HCT116 (cell line): ENCODE results near the gene WDR26. TPM values are rescaled to one million over a fixed set of nuclear protein-coding genes. Genes with fewer than 3 reads are reported as not detected.

Source experiments
- ATAC-seq: fragments of 200-7000 bp; cut with Tn5 transposase; 2 replicates; pipeline ENCODE4 v1.9.1; 2020; ENCODE audit warnings: mild to moderate bottlenecking, moderate library complexity
- BruUV-seq: library from RNA; stranded (reverse); fragments of 400-500 nt; replicated peaks from 2 replicates; lab custom pipeline; 2021; lab: Mats Ljungman, UMichigan
- CTCF ChIA-PET: fragments of 300-600 bp; sonication (Branson Sonifier 250); formaldehyde crosslinking; loops from one replicate; lab custom pipeline; 2021; ENCODE audit warnings: antibody characterized with exemption; lab: Charles Lee
- POLR2A ChIA-PET: fragments of 300-600, 350-600 bp; sonication (Branson Sonifier 250); formaldehyde crosslinking; loops from one replicate; lab custom pipeline; 2021; ENCODE audit warnings: antibody characterized with exemption; lab: Charles Lee
- RAD21 ChIA-PET, 2 experiments: fragments of 300-600 bp; sonication (Branson Sonifier 250); formaldehyde crosslinking; loops; one replicate each; lab custom pipeline; 2023; ENCODE audit warnings: low total read pairs in 2 of 2; ENCODE audit not compliant: uncharacterized antibody in 2 of 2, unreplicated experiment in 2 of 2, low non-redundant PET in 1 of 2; lab: Charles Lee
- DNase-seq: peaks from one replicate; pipeline ENCODE4 v3.0.0-alpha.2; 2010; ENCODE audit warnings: low read depth, low spot score
- H2AFZ ChIP-seq: fragments of 200-600 bp; shearing (Covaris generic), sonication (generic); 2 replicates; pipeline ENCODE4 v1.6.1; 2017; ENCODE audit warnings: low read depth, mixed run types, mixed read lengths, antibody characterized with exemption, low read length; ENCODE audit not compliant: poor library complexity, severe bottlenecking
- H3K27ac ChIP-seq: 2 replicates; pipeline ENCODE4 v1.5.1; 2012; ENCODE audit warnings: low read depth, low read length
- H3K27me3 ChIP-seq: fragments of 200-600 bp; sonication (generic); 2 replicates; pipeline ENCODE4 v1.6.1; 2016; ENCODE audit warnings: mixed run types, low read length, mixed read lengths; ENCODE audit not compliant: insufficient read depth
- H3K36me3 ChIP-seq, 2 experiments: fragments of 200-500 bp in 1 of 2; fragments of 200-600 bp in 1 of 2; sonication (Bioruptor generic) in 1 of 2; sonication (generic) in 1 of 2; 2 replicates each; pipeline versions ENCODE4 v1.5.1 to v1.6.1; 2014 to 2016; ENCODE audit warnings: low read length in 2 of 2, inconsistent platforms in 1 of 2, mixed read lengths in 1 of 2, mixed run types in 1 of 2; ENCODE audit not compliant: insufficient read depth in 2 of 2, control insufficient read depth in 1 of 2
- H3K4me1 ChIP-seq, 2 experiments: fragments of 200-600 bp in 1 of 2; sonication (generic) in 1 of 2; 2 replicates each; pipeline versions ENCODE4 v1.5.1 to v1.6.1; 2012 to 2017; ENCODE audit warnings: low read length in 2 of 2, inconsistent platforms in 1 of 2, mild to moderate bottlenecking in 1 of 2, mixed read lengths in 1 of 2, mixed run types in 1 of 2, moderate library complexity in 1 of 2; ENCODE audit not compliant: insufficient read depth in 2 of 2, control insufficient read depth in 1 of 2
- H3K4me2 ChIP-seq: fragments of 200-600 bp; sonication (generic); 2 replicates; pipeline ENCODE4 v1.6.1; 2017; ENCODE audit warnings: mixed run types, low read length, mixed read lengths
- H3K4me3 ChIP-seq, 2 experiments: fragments of 200-600 bp in 1 of 2; sonication (generic) in 1 of 2; replicated peaks in 1 of 2; 2 replicates each; pipeline ENCODE4 v1.5.1; 2011 to 2016; ENCODE audit warnings: low read length in 2 of 2, control low read depth in 1 of 2, low read depth in 1 of 2, mild to moderate bottlenecking in 1 of 2, mixed read lengths in 1 of 2, mixed run types in 1 of 2
- H3K79me2 ChIP-seq: fragments of 200-600 bp; sonication (generic); 2 replicates; pipeline ENCODE4 v1.6.1; 2017; ENCODE audit warnings: mild to moderate bottlenecking, mixed run types, low read length, moderate library complexity, mixed read lengths; ENCODE audit not compliant: insufficient read depth
- H3K9ac ChIP-seq: fragments of 200-600 bp; sonication (generic); 2 replicates; pipeline ENCODE4 v1.6.1; 2016; ENCODE audit warnings: low read length, mixed read lengths
- H3K9me2 ChIP-seq: fragments of 200-600 bp; sonication (generic), shearing (Covaris generic); 2 replicates; pipeline ENCODE4 v1.6.1; 2017; ENCODE audit warnings: mixed run types, mild to moderate bottlenecking, moderate library complexity; ENCODE audit not compliant: insufficient read depth
- H3K9me3 ChIP-seq, 2 experiments: fragments of 200-500 bp in 1 of 2; fragments of 200-600 bp in 1 of 2; sonication (Bioruptor generic) in 1 of 2; sonication (generic) in 1 of 2; 2 replicates each; pipeline ENCODE4 v1.6.1; 2014 to 2017; ENCODE audit warnings: low read length in 2 of 2, mixed read lengths in 2 of 2, inconsistent platforms in 1 of 2, low read depth in 1 of 2, mild to moderate bottlenecking in 1 of 2, mixed run types in 1 of 2, moderate library complexity in 1 of 2; ENCODE audit not compliant: control insufficient read depth in 1 of 2, insufficient read depth in 1 of 2
- H4K20me1 ChIP-seq: fragments of 200-600 bp; sonication (generic), shearing (Covaris generic); 2 replicates; pipeline ENCODE4 v1.6.1; 2017; ENCODE audit warnings: mixed run types, mild to moderate bottlenecking, moderate library complexity; ENCODE audit not compliant: insufficient read depth
- CBX3 ChIP-seq: IDR thresholded peaks from 2 replicates; pipeline ENCODE4 v1.6.1; 2012; ENCODE audit warnings: low read depth
- EZH2 ChIP-seq: fragments of 200-600 bp; sonication (generic); IDR thresholded peaks from 2 replicates; pipeline ENCODE4 v1.6.1; 2017; ENCODE audit warnings: antibody characterized with exemption, mixed run types
- SP1 ChIP-seq: IDR thresholded peaks from 2 replicates; pipeline ENCODE4 v1.6.1; 2012; ENCODE audit warnings: low read depth
- SRF ChIP-seq: IDR thresholded peaks from 2 replicates; pipeline ENCODE4 v1.6.1; 2012; ENCODE audit warnings: low read depth
- intact Hi-C: fragments of 100-400 bp; cut with micrococcal nuclease; formaldehyde crosslinking; loops from 2 replicates; pipeline ENCODE4 v1.10.0; 2022
- total RNA-seq: library from RNA; stranded (reverse); gene quantifications from one replicate; pipeline ENCODE4 v1.2.1, GENCODE V29; 2021; ENCODE audit not compliant: unreplicated experiment

Gene WDR26
- total RNA-seq, 1 experiment from 2014 or later, result 57.2 TPM

DNA sequence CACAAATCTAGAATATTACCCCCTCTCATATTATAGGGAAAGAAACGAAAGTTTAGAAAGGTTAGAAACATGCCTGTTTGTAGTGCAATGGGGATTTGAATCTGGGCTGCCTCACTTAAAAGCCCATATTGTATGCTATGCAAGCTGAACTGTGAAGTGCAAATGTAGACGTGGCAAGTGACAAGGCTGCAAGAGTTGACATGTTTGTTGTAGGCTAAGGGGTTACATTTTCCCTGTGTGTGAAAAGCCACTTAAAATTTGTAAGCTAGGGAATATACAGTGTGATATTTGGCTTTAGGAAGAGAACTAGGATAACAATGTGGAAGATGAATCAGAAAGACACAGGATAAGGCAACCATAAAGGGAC lies 29.0 kb downstream of the WDR26 start:
- Histone ChIP-seq H3K79me2 (peaks cover 26% of the 10 kb centered on the region), H3K4me2 (no peak overlapping the region), H3K4me1 (peaks cover 17 to 29% of the 10 kb centered on the region in 2 experiments; a peak in 3 of 4 replicates), H3K36me3 (peaks cover 19 to 56% of the 10 kb centered on the region in 2 experiments), H3K27ac (no peak overlapping the region), H2AFZ (no peak overlapping the region), H3K4me3 (no peak overlapping the region), H3K9ac (no peak overlapping the region), H4K20me1 (no peaks in the 10 kb centered on the region), H3K9me3 (no peaks in the 10 kb centered on the region), H3K9me2 (no peaks in the 10 kb centered on the region), H3K27me3 (no peaks in the 10 kb centered on the region)
- ATAC-seq (no peak), DNase-seq (no peak)
- POLR2A ChIA-PET, result no interaction called here
- TF ChIP-seq SRF, result no peak
- no peak for TF ChIP-seq EZH2
- no peak for TF ChIP-seq SP1
- BruUV-seq, result no TSS peak
- CTCF ChIA-PET, result no interaction called here
- intact Hi-C loops, result no loop called here
- RAD21 ChIA-PET, result no interaction called here

DNA sequence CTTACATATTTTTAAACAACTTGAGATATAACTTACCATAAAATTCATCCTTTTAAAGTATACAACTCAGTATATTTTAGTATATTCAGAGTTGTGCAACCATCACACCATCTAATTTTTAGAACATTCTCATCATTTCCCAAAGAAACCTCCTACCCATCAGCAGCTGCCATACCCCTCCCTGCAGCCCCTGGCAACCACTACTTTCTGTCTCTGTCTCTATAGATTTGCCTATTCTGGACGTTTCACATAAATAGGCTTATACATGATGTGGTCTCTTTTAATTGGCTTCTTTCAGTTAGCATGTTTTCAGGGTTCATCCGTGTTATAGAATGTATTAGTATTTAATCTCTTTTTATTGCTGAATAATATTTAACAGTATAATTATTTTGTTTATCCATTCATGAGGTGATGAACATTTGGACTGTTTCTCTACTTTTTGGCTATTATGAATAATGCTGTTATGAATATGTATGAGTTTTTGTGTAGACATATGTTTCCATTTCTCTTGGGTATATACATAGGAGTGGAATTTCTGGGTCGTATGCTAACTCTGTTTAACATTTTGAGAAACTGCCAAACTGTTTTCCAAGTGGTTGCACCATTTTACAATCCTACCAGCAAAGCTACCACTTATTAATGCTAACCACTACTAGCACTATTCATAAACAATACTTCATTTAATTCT lies 29.5 kb downstream of the WDR26 start:
- H3K4me1 ChIP-seq, result peaks cover 17 to 29% of the 10 kb centered on the region in 2 experiments; a peak in 3 of 4 replicates
- no peak for ATAC-seq
- H3K36me3 ChIP-seq, result peaks cover 19 to 57% of the 10 kb centered on the region in 2 experiments
- BruUV-seq, result no TSS peak
- H3K4me3 ChIP-seq, result no peak overlapping the region
- H3K4me2 ChIP-seq, result no peak overlapping the region
- DNase-seq, result no peak
- no peak overlapping the region for H3K27ac ChIP-seq
- CTCF ChIA-PET, result no interaction called here
- no peaks in the 10 kb centered on the region for H4K20me1 ChIP-seq
- no peaks in the 10 kb centered on the region for H3K9me3 ChIP-seq
- no peaks in the 10 kb centered on the region for H3K9me2 ChIP-seq
- intact Hi-C loops, result no loop called here
- no peak overlapping the region for H2AFZ ChIP-seq
- H3K9ac ChIP-seq, result no peak overlapping the region
- TF ChIP-seq CBX3 (no peak), SRF (no peak)
- H3K79me2 ChIP-seq, result peaks cover 26% of the 10 kb centered on the region
- POLR2A ChIA-PET, result no interaction called here
- no peaks in the 10 kb centered on the region for H3K27me3 ChIP-seq
- RAD21 ChIA-PET, result no interaction called here
